ENCODE results near the gene RAB7A. TPM values are rescaled to one million over a fixed set of nuclear protein-coding genes. Genes with fewer than 3 reads are reported as not detected.
"Not testable (repeated sequence)": the region's sequence is repeated elsewhere in the genome, so short reads cannot be mapped to it uniquely, and the experiment has no call there.

RAB7A gene
- total RNA-seq, 1 donor from 2014 or later = 284 TPM

DNA sequence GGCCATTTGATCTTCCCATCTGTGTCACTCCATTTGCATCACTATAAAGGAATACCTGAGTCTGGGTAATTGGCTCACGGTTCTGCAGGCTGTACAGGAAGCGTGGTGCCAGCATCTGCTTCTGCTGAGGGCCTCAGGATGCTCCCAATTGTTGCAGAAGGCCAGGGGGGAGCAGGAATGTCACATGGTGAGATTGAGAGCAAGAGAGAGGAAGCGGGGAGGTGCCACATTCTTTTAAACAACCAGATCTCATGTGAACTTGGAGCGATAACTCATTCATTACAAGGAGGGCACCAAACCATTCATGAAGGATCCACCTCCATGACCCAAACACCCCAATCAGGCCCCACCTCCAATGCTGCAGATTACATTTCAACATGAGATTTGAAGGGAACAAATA is 13.1 kb upstream of the RAB7A start:
- Mint-ChIP-seq H3K9me3 (ENCODE audit: unreplicated experiment) (no peaks in the 10 kb centered on the region), H3K4me1 (ENCODE audit: unreplicated experiment) (no peaks in the 10 kb centered on the region), H3K27ac (ENCODE audit: unreplicated experiment) (no peak overlapping the region), H3K27me3 (ENCODE audit: unreplicated experiment) (peaks cover 2% of the 10 kb centered on the region), H3K4me3 (ENCODE audit: unreplicated experiment) (no peak overlapping the region), H3K36me3 (ENCODE audit: unreplicated experiment) (no peaks in the 10 kb centered on the region)
- DNase-seq (ENCODE audit: extremely low spot score, unreplicated experiment) = no peak
- TF ChIP-seq, protein P1, sequence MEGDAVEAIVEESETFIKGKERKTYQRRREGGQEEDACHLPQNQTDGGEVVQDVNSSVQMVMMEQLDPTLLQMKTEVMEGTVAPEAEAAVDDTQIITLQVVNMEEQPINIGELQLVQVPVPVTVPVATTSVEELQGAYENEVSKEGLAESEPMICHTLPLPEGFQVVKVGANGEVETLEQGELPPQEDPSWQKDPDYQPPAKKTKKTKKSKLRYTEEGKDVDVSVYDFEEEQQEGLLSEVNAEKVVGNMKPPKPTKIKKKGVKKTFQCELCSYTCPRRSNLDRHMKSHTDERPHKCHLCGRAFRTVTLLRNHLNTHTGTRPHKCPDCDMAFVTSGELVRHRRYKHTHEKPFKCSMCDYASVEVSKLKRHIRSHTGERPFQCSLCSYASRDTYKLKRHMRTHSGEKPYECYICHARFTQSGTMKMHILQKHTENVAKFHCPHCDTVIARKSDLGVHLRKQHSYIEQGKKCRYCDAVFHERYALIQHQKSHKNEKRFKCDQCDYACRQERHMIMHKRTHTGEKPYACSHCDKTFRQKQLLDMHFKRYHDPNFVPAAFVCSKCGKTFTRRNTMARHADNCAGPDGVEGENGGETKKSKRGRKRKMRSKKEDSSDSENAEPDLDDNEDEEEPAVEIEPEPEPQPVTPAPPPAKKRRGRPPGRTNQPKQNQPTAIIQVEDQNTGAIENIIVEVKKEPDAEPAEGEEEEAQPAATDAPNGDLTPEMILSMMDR (IDR thresholded peaks at IDR 0.05) = no peak

DNA sequence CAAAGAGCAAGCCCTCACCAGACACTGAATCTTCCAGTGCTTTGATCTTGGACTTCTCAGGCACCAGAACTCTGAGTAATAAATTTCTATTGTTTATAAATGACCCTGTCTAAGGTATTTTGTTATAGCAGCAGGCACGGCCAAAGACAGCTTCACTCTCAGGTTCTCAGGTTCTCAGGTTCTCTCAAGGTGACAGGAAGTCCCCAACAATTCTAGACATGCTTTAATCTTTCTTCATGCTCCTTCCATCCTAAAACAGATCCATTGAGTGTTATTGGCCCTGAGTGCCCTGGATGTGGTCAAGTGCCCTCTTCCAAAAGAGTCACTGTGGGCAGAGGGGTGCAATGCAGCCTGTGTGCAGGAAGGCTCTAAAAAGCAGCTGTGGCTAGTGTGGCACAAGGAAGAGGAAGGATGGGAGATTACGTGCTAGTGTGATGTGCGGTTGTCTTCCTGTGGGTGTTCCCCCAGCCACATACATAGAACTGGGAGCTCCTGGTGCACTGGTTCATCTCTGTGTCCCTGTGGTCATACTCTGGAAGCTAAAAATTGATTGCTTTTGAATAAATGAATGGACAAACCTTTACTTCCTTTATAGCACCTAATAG is 11.0 kb upstream of the RAB7A start:
- no peak overlapping the region for H3K27ac Mint-ChIP-seq (ENCODE audit: unreplicated experiment)

DNA sequence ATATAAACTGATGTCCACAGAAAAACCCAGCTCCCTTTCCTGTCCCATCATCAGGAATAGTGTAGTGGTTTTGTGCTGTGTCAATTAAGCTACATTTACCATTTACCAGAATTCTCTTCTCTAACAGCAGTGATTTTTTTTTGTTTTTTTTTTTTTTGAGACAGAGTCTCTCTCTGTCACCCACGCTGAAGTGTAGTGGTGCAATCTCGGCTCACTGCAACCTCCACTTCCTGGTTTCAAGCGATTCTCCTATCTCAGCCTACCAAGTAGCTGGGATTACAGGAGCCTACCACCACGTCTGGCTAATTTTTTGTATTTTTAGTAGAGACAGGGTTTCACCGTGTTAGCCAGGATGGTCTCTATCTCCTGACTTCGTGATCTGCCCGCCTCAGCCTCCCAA is 7.1 kb upstream of the RAB7A start:
- not testable (repeated sequence) for H3K4me1 Mint-ChIP-seq (ENCODE audit: unreplicated experiment); H3K36me3 Mint-ChIP-seq (ENCODE audit: unreplicated experiment); H3K27ac Mint-ChIP-seq (ENCODE audit: unreplicated experiment); H3K4me3 Mint-ChIP-seq (ENCODE audit: unreplicated experiment); DNase-seq (ENCODE audit: extremely low spot score, unreplicated experiment); H3K9me3 Mint-ChIP-seq (ENCODE audit: unreplicated experiment)
- H3K27me3 Mint-ChIP-seq (ENCODE audit: unreplicated experiment) = peaks cover 25% of the 10 kb centered on the region

More for the DNA sequence above, 11.0 kb upstream of the RAB7A start:
- Mint-ChIP-seq H3K4me3 (ENCODE audit: unreplicated experiment) (no peak overlapping the region), H3K36me3 (ENCODE audit: unreplicated experiment) (no peaks in the 10 kb centered on the region), H3K9me3 (ENCODE audit: unreplicated experiment) (no peaks in the 10 kb centered on the region), H3K4me1 (ENCODE audit: unreplicated experiment) (no peaks in the 10 kb centered on the region), H3K27me3 (ENCODE audit: unreplicated experiment) (peaks cover 7% of the 10 kb centered on the region)
- TF ChIP-seq, protein P1 (IDR thresholded peaks at IDR 0.05) = no peak
- no peak for DNase-seq (ENCODE audit: extremely low spot score, unreplicated experiment)

DNA sequence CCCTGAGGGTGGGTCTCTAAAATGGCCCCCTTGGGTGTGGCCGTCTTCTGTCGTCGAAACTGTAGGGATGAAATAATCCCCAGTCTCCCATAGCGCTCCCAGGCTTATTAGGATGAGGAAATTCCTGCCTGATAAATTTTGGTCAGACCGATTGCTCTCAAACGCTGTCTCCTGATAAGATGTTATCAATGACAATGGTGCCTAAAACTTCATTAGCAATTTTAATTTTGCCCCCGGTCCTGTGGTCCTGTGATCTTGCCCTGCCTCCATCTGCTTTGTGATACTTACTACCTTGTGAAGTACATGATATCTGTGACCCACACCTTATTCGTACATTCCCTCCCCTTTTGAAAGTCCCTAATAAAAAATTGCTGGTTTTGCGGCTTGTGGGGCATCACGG is 5.1 kb upstream of the RAB7A start:
- Mint-ChIP-seq H3K27ac (ENCODE audit: unreplicated experiment) (no peak overlapping the region), H3K36me3 (ENCODE audit: unreplicated experiment) (no peaks in the 10 kb centered on the region), H3K4me1 (ENCODE audit: unreplicated experiment) (peaks cover 4% of the 10 kb centered on the region)

DNA sequence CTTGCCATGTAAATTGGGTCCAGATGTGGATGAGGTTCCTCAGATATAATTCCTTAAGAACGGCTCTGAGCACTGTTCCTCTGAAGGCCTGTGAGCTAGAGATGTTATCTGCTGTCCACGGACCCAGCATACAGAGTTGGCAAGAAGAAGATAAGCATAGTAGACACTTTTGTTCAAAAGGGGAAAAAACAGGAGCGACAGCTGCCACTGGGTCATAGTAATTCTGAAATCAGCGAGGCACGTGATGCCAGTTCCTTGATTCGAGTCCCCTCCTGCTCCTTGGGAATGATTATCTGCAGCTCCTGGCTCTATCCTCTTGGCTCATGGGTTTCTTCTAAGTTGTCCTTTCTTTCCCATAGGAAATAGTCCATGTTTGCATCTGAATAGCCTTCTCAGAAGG is 2.5 kb upstream of the RAB7A start:
- no peak overlapping the region for H3K27ac Mint-ChIP-seq (ENCODE audit: unreplicated experiment)
- TF ChIP-seq, protein P1 (IDR thresholded peaks at IDR 0.05) = no peak

More for the DNA sequence above, 5.1 kb upstream of the RAB7A start:
- Mint-ChIP-seq H3K27me3 (ENCODE audit: unreplicated experiment) (peaks cover 25% of the 10 kb centered on the region), H3K9me3 (ENCODE audit: unreplicated experiment) (no peaks in the 10 kb centered on the region), H3K4me3 (ENCODE audit: unreplicated experiment) (no peak overlapping the region)
- DNase-seq (ENCODE audit: extremely low spot score, unreplicated experiment) = no peak
- TF ChIP-seq, protein P1 (IDR thresholded peaks at IDR 0.05) = no peak

More for the DNA sequence above, 2.5 kb upstream of the RAB7A start:
- no peaks in the 10 kb centered on the region for H3K9me3 Mint-ChIP-seq (ENCODE audit: unreplicated experiment)
- H3K36me3 Mint-ChIP-seq (ENCODE audit: unreplicated experiment) = no peaks in the 10 kb centered on the region
- H3K27me3 Mint-ChIP-seq (ENCODE audit: unreplicated experiment) = peaks cover 25% of the 10 kb centered on the region
- no peak overlapping the region for H3K4me3 Mint-ChIP-seq (ENCODE audit: unreplicated experiment)
- peaks cover 21% of the 10 kb centered on the region for H3K4me1 Mint-ChIP-seq (ENCODE audit: unreplicated experiment)
- DNase-seq (ENCODE audit: extremely low spot score, unreplicated experiment) = no peak
